CD4-positive, alpha-beta T cell (primary cell): ENCODE data around the gene SDK1. TPM values are rescaled to one million over a fixed set of nuclear protein-coding genes. Genes with fewer than 3 reads are reported as not detected.

Experiments
- ATAC-seq: fragments of 200-7000 bp; cut with Tn5 transposase; one replicate; pipeline ENCODE4 v1.10.0; 2022; ENCODE audit warnings: mild to moderate bottlenecking; ENCODE audit not compliant: poor library complexity
- CTCF ChIA-PET: fragments of 350-600 bp; sonication (Branson Sonifier 250); formaldehyde crosslinking; loops from one replicate; lab custom pipeline; 2021; ENCODE audit warnings: antibody characterized with exemption, inconsistent platforms; lab: Charles Lee
- POLR2A ChIA-PET: fragments of 350-600 bp; sonication (Branson Sonifier 250); formaldehyde crosslinking; loops from one replicate; lab custom pipeline; 2021; ENCODE audit warnings: antibody characterized with exemption, inconsistent platforms; lab: Charles Lee
- DNase-seq, 14 experiments: peaks; one replicate each; pipeline ENCODE4 v3.0.0-alpha.2; 2013 to 2020; ENCODE audit warnings: mixed read lengths in 2 of 14
- H3K27ac ChIP-seq, 2 donors: one replicate each; pipeline versions ENCODE4 v1.5.1 to v1.7.0; 2013; ENCODE audit warnings: low read length in 2 of 2, low read depth in 1 of 2, mild to moderate bottlenecking in 1 of 2
- H3K27me3 ChIP-seq, 2 experiments: 1 replicate in 1 of 2; 2 replicates in 1 of 2; pipeline versions ENCODE4 v1.6.1 to v1.7.0; 2013; ENCODE audit warnings: low read length in 2 of 2, control low read depth in 1 of 2, mild to moderate bottlenecking in 1 of 2, moderate library complexity in 1 of 2; ENCODE audit not compliant: insufficient read depth in 2 of 2, control insufficient read depth in 1 of 2
- H3K36me3 ChIP-seq: one replicate; pipeline ENCODE4 v1.6.1; 2013; ENCODE audit warnings: low read length, control low read depth; ENCODE audit not compliant: insufficient read depth
- H3K4me1 ChIP-seq: one replicate; pipeline ENCODE4 v1.6.1; 2013; ENCODE audit warnings: low read length, control low read depth; ENCODE audit not compliant: insufficient read depth
- H3K4me3 ChIP-seq: one replicate; pipeline ENCODE4 v1.5.1; 2013; ENCODE audit warnings: mild to moderate bottlenecking, low read length, moderate library complexity
- H3K9me3 ChIP-seq, 2 experiments: 1 replicate in 1 of 2; 2 replicates in 1 of 2; pipeline versions ENCODE4 v1.6.1 to v1.7.0; 2013; ENCODE audit warnings: low read length in 2 of 2, mild to moderate bottlenecking in 2 of 2, control low read depth in 1 of 2, moderate library complexity in 1 of 2; ENCODE audit not compliant: control insufficient read depth in 1 of 2, insufficient read depth in 1 of 2
- H3K27ac Mint-ChIP-seq: one replicate; pipeline ENCODE4 v1.8.0; 2020; ENCODE audit warnings: mixed read lengths
- H3K27me3 Mint-ChIP-seq: one replicate; pipeline ENCODE4 v1.8.0; 2021; ENCODE audit warnings: mixed read lengths
- H3K36me3 Mint-ChIP-seq: one replicate; pipeline ENCODE4 v1.8.0; 2021; ENCODE audit warnings: low read depth, mixed read lengths
- H3K4me1 Mint-ChIP-seq: one replicate; pipeline ENCODE4 v1.8.0; 2021; ENCODE audit warnings: low read depth, mixed read lengths
- H3K4me3 Mint-ChIP-seq: one replicate; pipeline ENCODE4 v1.8.0; 2020; ENCODE audit warnings: mild to moderate bottlenecking, mixed read lengths
- H3K9me3 Mint-ChIP-seq: one replicate; pipeline ENCODE4 v1.8.0; 2020; ENCODE audit warnings: mixed read lengths
- CTCF ChIP-seq: fragments of 200-600 bp; IDR thresholded peaks from one replicate; pipeline ENCODE4 v1.8.0; 2022; ENCODE audit warnings: antibody characterized with exemption, mild to moderate bottlenecking
- intact Hi-C, 2 experiments: fragments of 100-400 bp; cut with DNase I in 1 of 2; cut with micrococcal nuclease in 1 of 2; formaldehyde crosslinking; loops; one replicate each; pipeline versions ENCODE4 v1.15.1 to v1.9.0; 2023 to 2025; cut with DNase I, micrococcal nuclease
- total RNA-seq, 174 experiments: library from RNA in 2 of 174; stranded (reverse) in 2 of 174; gene quantifications; one replicate each; pipeline ENCODE4 v1.2.3 and lab custom pipeline; 2021 to 2026

Gene SDK1
- total RNA-seq, 2 experiments from 2014 or later = 1.1 to 1.3 TPM

GRCh38 chr7:4025210-4025609 lies 724.2 kb downstream of the SDK1 start:
- Mint-ChIP-seq H3K4me3 (no peak overlapping the region), H3K27me3 (no peaks in the 10 kb centered on the region), H3K27ac (no peak overlapping the region), H3K9me3 (no peaks in the 10 kb centered on the region), H3K36me3 (no peaks in the 10 kb centered on the region), H3K4me1 (no peaks in the 10 kb centered on the region)
- CTCF ChIA-PET = no interaction called here
- POLR2A ChIA-PET = no interaction called here
- no peak overlapping the region for H3K4me3 ChIP-seq
- TF ChIP-seq CTCF = no peak
- DNase-seq (no peak), ATAC-seq (no peak)
- intact Hi-C loops = no loop called here
- peaks cover 0 to 6% of the 10 kb centered on the region in 2 experiments for H3K27me3 ChIP-seq
- peaks cover 0 to 12% of the 10 kb centered on the region in 2 experiments for H3K9me3 ChIP-seq
- no peak overlapping the region for H3K27ac ChIP-seq
- no peaks in the 10 kb centered on the region for H3K4me1 ChIP-seq
- no peaks in the 10 kb centered on the region for H3K36me3 ChIP-seq

- no peaks in the 10 kb centered on the region for H3K36me3 Mint-ChIP-seq
- intact Hi-C loops = no loop called here
- Histone ChIP-seq H3K9me3 (peaks cover 0 to 8% of the 10 kb centered on the region in 2 experiments), H3K36me3 (no peaks in the 10 kb centered on the region), H3K27ac (no peak overlapping the region), H3K4me3 (no peak overlapping the region), H3K4me1 (no peaks in the 10 kb centered on the region), H3K27me3 (peaks cover 0 to 5% of the 10 kb centered on the region in 2 experiments)
- H3K4me1 Mint-ChIP-seq = no peaks in the 10 kb centered on the region
- ATAC-seq = no peak
- no peak for DNase-seq
- POLR2A ChIA-PET = no interaction called here
- no peak overlapping the region for H3K27ac Mint-ChIP-seq
- CTCF ChIA-PET = no interaction called here
- H3K4me3 Mint-ChIP-seq = no peak overlapping the region
- no peak for TF ChIP-seq CTCF
- H3K27me3 Mint-ChIP-seq = peaks cover 4% of the 10 kb centered on the region
- no peaks in the 10 kb centered on the region for H3K9me3 Mint-ChIP-seq
These were observed 724.9 kb downstream of the SDK1 start for GRCh38 chr7:4025694-4026615.

GRCh38 chr7:4026941-4027486 lies 726.0 kb downstream of the SDK1 start:
- Mint-ChIP-seq H3K27me3 (peaks cover 4% of the 10 kb centered on the region), H3K4me3 (no peak overlapping the region), H3K9me3 (no peaks in the 10 kb centered on the region), H3K4me1 (no peaks in the 10 kb centered on the region), H3K27ac (no peak overlapping the region), H3K36me3 (no peaks in the 10 kb centered on the region)
- Histone ChIP-seq H3K36me3 (no peaks in the 10 kb centered on the region), H3K4me1 (no peaks in the 10 kb centered on the region), H3K9me3 (no peaks in the 10 kb centered on the region), H3K27ac (no peak overlapping the region), H3K4me3 (no peak overlapping the region), H3K27me3 (peaks cover 0 to 5% of the 10 kb centered on the region in 2 experiments)
- POLR2A ChIA-PET = no interaction called here
- no peak for TF ChIP-seq CTCF
- intact Hi-C loops = no loop called here
- DNase-seq (no peak), ATAC-seq (no peak)
- CTCF ChIA-PET = no interaction called here
